WTC11 (cell line): ENCODE measurements around the gene RPRD1B. TPM values are rescaled to one million over a fixed set of nuclear protein-coding genes. Genes with fewer than 3 reads are reported as not detected.

Source experiments
- ATAC-seq: fragments of 200-7000 bp; cut with Tn5 transposase; 2 replicates; pipeline ENCODE4 v1.10.0; 2021; ENCODE audit warnings: mild to moderate bottlenecking, moderate library complexity
- CTCF ChIA-PET: fragments of 300-600 bp; sonication (Branson Sonifier 250); formaldehyde crosslinking; loops from one replicate; lab custom pipeline; 2021; ENCODE audit warnings: antibody characterized with exemption; lab: Charles Lee
- POLR2A ChIA-PET: fragments of 350-600 bp; sonication (Branson Sonifier 250); formaldehyde crosslinking; loops from one replicate; lab custom pipeline; 2021; ENCODE audit warnings: antibody characterized with exemption; lab: Charles Lee
- DNase-seq: peaks from one replicate; pipeline ENCODE4 v3.0.0; 2021; ENCODE audit warnings: low spot score
- H3K27ac Mint-ChIP-seq: 2 replicates; pipeline ENCODE4 v1.8.0; 2021; ENCODE audit warnings: mixed read lengths
- H3K27me3 Mint-ChIP-seq: 2 replicates; pipeline ENCODE4 v1.8.0; 2021; ENCODE audit warnings: low read depth, mild to moderate bottlenecking, moderate library complexity, mixed read lengths
- H3K36me3 Mint-ChIP-seq: 2 replicates; pipeline ENCODE4 v1.8.0; 2021; ENCODE audit warnings: mixed read lengths
- H3K4me1 Mint-ChIP-seq: 2 replicates; pipeline ENCODE4 v1.8.0; 2022; ENCODE audit warnings: mixed read lengths
- H3K4me3 Mint-ChIP-seq: 2 replicates; pipeline ENCODE4 v1.8.0; 2021; ENCODE audit warnings: mild to moderate bottlenecking, moderate library complexity, mixed read lengths
- H3K9me3 Mint-ChIP-seq: 2 replicates; pipeline ENCODE4 v1.8.0; 2021; ENCODE audit warnings: mixed read lengths
- CREB1 ChIP-seq: sonication (generic); formaldehyde crosslinking; IDR thresholded peaks from 2 replicates; pipeline ENCODE4 v1.8.0; 2023; ENCODE audit warnings: mild to moderate bottlenecking, missing genetic modification reagents
- E2F4 ChIP-seq: sonication (generic); formaldehyde crosslinking; IDR thresholded peaks from 2 replicates; pipeline ENCODE4 v1.8.1; 2022; ENCODE audit warnings: low read depth, mild to moderate bottlenecking, moderate library complexity, missing genetic modification reagents, borderline replicate concordance
- ELF4 ChIP-seq: sonication (generic); formaldehyde crosslinking; IDR thresholded peaks from 2 replicates; pipeline ENCODE4 v1.8.1; 2022; ENCODE audit warnings: low read depth, mild to moderate bottlenecking, moderate library complexity, missing genetic modification reagents
- FOXJ3 ChIP-seq: sonication (generic); formaldehyde crosslinking; IDR thresholded peaks from 2 replicates; pipeline ENCODE4 v1.9.0; 2021; ENCODE audit warnings: missing genetic modification reagents, mild to moderate bottlenecking, borderline replicate concordance
- FOXK1 ChIP-seq: sonication (generic); formaldehyde crosslinking; IDR thresholded peaks from 2 replicates; pipeline ENCODE4 v1.8.0; 2022; ENCODE audit warnings: mild to moderate bottlenecking, moderate library complexity, missing genetic modification reagents
- GABPB1 ChIP-seq: sonication (generic); formaldehyde crosslinking; IDR thresholded peaks from 2 replicates; pipeline ENCODE4 v1.8.1; 2023; ENCODE audit warnings: mild to moderate bottlenecking, missing genetic modification reagents
- HMGA2 ChIP-seq: fragments of 250-450 bp; sonication (Bioruptor Pico); IDR thresholded peaks from 2 replicates; pipeline ENCODE4 v1.4.0; 2021; ENCODE audit warnings: mild to moderate bottlenecking, moderate library complexity
- JAZF1 ChIP-seq: fragments of 250-450 bp; sonication (Bioruptor Pico); IDR thresholded peaks from 2 replicates; pipeline ENCODE4 v1.9.0; 2021; ENCODE audit warnings: moderate library complexity, mild to moderate bottlenecking, inconsistent platforms
- KAT7 ChIP-seq: sonication (generic); formaldehyde crosslinking; IDR thresholded peaks from 2 replicates; pipeline ENCODE4 v1.8.1; 2023; ENCODE audit warnings: missing genetic modification reagents, mild to moderate bottlenecking, borderline replicate concordance
- NFE2L1 ChIP-seq: sonication (generic); formaldehyde crosslinking; IDR thresholded peaks from 2 replicates; pipeline ENCODE4 v1.8.1; 2023; ENCODE audit warnings: missing genetic modification reagents
- NR3C1 ChIP-seq: sonication (generic); formaldehyde crosslinking; conservative IDR thresholded peaks from 2 replicates; pipeline ENCODE4 v1.8.1; 2023; ENCODE audit warnings: low read depth, mild to moderate bottlenecking, missing genetic modification reagents
- OVOL2 ChIP-seq: fragments of 250-450 bp; sonication (Bioruptor Pico); IDR thresholded peaks from 2 replicates; pipeline ENCODE4 v1.9.0; 2021; ENCODE audit warnings: mild to moderate bottlenecking, borderline replicate concordance
- RELA ChIP-seq: sonication (generic); formaldehyde crosslinking; IDR thresholded peaks from 2 replicates; pipeline ENCODE4 v1.8.1; 2022; ENCODE audit warnings: missing genetic modification reagents, mild to moderate bottlenecking, borderline replicate concordance
- SMAD3 ChIP-seq: sonication (generic); formaldehyde crosslinking; IDR thresholded peaks from 2 replicates; pipeline ENCODE4 v1.8.0; 2022; ENCODE audit warnings: missing genetic modification reagents, mild to moderate bottlenecking, borderline replicate concordance
- TEAD1 ChIP-seq: sonication (generic); formaldehyde crosslinking; IDR thresholded peaks from 2 replicates; pipeline ENCODE4 v1.8.0; 2022; ENCODE audit warnings: mild to moderate bottlenecking, missing genetic modification reagents
- TP53 ChIP-seq: sonication (generic); formaldehyde crosslinking; IDR thresholded peaks from 2 replicates; pipeline ENCODE4 v1.8.1; 2023; ENCODE audit warnings: mild to moderate bottlenecking, missing genetic modification reagents
- ZNF317 ChIP-seq: sonication (generic); formaldehyde crosslinking; IDR thresholded peaks from 2 replicates; pipeline ENCODE4 v1.8.1; 2023; ENCODE audit warnings: low read depth, mild to moderate bottlenecking, moderate library complexity, missing genetic modification reagents, borderline replicate concordance
- total RNA-seq: library from RNA; stranded (reverse); gene quantifications from 3 replicates; pipeline ENCODE4 v1.2.3, GENCODE V29; 2021
- TF ChIP-seq, protein P1 (sequence below): sonication (generic); formaldehyde crosslinking; conservative IDR thresholded peaks from 2 replicates; pipeline ENCODE4 v1.8.1; 2023; ENCODE audit warnings: mild to moderate bottlenecking, low read depth, missing genetic modification reagents, moderate library complexity
- TF ChIP-seq, protein P2 (sequence below): sonication (generic); formaldehyde crosslinking; IDR thresholded peaks from 2 replicates; pipeline ENCODE4 v1.8.0; 2022; ENCODE audit warnings: mild to moderate bottlenecking, missing genetic modification reagents
- TF ChIP-seq, protein P3 (sequence below): sonication (generic); formaldehyde crosslinking; IDR thresholded peaks from 2 replicates; pipeline ENCODE4 v1.8.0; 2022; ENCODE audit warnings: mild to moderate bottlenecking, missing genetic modification reagents
- TF ChIP-seq, protein P4 (sequence below): fragments of 250-450 bp; sonication (Bioruptor Pico); IDR thresholded peaks from 2 replicates; pipeline ENCODE4 v1.9.0; 2021; ENCODE audit warnings: moderate library complexity, mild to moderate bottlenecking, inconsistent platforms, borderline replicate concordance
- TF ChIP-seq, protein P5 (sequence below): sonication (generic); formaldehyde crosslinking; IDR thresholded peaks from 2 replicates; pipeline ENCODE4 v1.8.1; 2022; ENCODE audit warnings: missing genetic modification reagents, borderline replicate concordance
- TF ChIP-seq, protein P6 (sequence below): sonication (generic); formaldehyde crosslinking; IDR thresholded peaks from 2 replicates; pipeline ENCODE4 v1.8.1; 2022; ENCODE audit warnings: mild to moderate bottlenecking, moderate library complexity, missing genetic modification reagents
- TF ChIP-seq, protein P7 (sequence below): fragments of 200-600 bp; IDR thresholded peaks from 2 replicates; pipeline ENCODE4 v1.8.0; 2022; ENCODE audit warnings: antibody characterized with exemption
- TF ChIP-seq, protein P8 (sequence below): fragments of 250-450 bp; sonication (Bioruptor Pico); IDR thresholded peaks from 2 replicates; pipeline ENCODE4 v2.1.2; 2022; ENCODE audit warnings: mild to moderate bottlenecking, moderate library complexity

Gene RPRD1B
- total RNA-seq, 1 experiment from 2014 or later = 21.4 TPM

DNA sequence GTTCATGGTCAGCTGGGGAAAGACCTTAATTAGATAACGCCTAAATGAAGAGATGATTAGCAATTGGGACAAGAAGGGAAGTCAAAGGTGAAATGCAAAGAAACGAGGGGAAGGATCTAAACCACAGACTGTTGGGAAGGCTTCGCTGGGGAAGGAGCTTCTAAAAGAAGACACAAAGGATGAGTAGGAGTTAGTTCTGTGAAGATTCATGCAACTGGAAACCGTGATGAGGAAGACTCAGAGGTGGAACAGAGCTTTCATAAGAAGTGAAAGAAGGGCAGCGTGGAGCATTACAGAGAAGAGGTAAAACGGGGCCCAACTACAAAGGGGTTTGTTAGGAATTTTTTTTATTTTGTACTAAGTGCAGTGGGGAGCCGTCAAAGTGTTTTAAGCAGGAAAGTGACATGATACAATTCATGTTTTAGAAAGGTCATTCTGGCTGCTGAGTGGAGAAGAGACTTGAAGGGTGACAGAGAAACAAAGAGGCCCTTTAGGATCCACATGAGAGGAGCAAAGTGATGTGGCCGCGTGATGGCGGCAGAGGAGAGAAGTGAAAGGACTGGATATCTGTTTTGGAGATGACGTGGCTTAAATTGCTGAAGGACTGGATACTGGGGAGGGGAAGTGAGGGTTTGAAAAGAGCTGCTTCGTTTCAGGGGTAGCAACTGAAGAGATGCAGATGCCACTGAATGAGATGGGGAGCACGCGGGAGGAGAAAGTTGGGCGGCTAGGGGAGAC is 33.9 kb upstream of the RPRD1B start (continued):
- TF ChIP-seq, protein P1, sequence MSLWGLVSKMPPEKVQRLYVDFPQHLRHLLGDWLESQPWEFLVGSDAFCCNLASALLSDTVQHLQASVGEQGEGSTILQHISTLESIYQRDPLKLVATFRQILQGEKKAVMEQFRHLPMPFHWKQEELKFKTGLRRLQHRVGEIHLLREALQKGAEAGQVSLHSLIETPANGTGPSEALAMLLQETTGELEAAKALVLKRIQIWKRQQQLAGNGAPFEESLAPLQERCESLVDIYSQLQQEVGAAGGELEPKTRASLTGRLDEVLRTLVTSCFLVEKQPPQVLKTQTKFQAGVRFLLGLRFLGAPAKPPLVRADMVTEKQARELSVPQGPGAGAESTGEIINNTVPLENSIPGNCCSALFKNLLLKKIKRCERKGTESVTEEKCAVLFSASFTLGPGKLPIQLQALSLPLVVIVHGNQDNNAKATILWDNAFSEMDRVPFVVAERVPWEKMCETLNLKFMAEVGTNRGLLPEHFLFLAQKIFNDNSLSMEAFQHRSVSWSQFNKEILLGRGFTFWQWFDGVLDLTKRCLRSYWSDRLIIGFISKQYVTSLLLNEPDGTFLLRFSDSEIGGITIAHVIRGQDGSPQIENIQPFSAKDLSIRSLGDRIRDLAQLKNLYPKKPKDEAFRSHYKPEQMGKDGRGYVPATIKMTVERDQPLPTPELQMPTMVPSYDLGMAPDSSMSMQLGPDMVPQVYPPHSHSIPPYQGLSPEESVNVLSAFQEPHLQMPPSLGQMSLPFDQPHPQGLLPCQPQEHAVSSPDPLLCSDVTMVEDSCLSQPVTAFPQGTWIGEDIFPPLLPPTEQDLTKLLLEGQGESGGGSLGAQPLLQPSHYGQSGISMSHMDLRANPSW (CRISPR knock-in tag) = no peak
- TF ChIP-seq, protein P2, sequence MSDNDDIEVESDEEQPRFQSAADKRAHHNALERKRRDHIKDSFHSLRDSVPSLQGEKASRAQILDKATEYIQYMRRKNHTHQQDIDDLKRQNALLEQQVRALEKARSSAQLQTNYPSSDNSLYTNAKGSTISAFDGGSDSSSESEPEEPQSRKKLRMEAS (CRISPR knock-in tag) = no peak
- no peak for TF ChIP-seq ELF4 (CRISPR knock-in tag)
- TF ChIP-seq KAT7 = no peak
- no peak for TF ChIP-seq CREB1 (CRISPR knock-in tag)
- no peak for TF ChIP-seq GABPB1
- TF ChIP-seq, protein P3, sequence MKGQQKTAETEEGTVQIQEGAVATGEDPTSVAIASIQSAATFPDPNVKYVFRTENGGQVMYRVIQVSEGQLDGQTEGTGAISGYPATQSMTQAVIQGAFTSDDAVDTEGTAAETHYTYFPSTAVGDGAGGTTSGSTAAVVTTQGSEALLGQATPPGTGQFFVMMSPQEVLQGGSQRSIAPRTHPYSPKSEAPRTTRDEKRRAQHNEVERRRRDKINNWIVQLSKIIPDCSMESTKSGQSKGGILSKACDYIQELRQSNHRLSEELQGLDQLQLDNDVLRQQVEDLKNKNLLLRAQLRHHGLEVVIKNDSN (CRISPR knock-in tag) = no peak
- TF ChIP-seq HMGA2 (CRISPR knock-in tag) = no peak
- no peak for TF ChIP-seq TEAD1
- TF ChIP-seq NFE2L1 = no peak
- TF ChIP-seq, protein P4, sequence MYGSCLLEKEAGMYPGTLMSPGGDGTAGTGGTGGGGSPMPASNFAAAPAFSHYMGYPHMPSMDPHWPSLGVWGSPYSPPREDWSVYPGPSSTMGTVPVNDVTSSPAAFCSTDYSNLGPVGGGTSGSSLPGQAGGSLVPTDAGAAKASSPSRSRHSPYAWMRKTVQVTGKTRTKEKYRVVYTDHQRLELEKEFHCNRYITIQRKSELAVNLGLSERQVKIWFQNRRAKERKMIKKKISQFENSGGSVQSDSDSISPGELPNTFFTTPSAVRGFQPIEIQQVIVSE (CRISPR knock-in tag) = no peak
- TF ChIP-seq, protein P5, sequence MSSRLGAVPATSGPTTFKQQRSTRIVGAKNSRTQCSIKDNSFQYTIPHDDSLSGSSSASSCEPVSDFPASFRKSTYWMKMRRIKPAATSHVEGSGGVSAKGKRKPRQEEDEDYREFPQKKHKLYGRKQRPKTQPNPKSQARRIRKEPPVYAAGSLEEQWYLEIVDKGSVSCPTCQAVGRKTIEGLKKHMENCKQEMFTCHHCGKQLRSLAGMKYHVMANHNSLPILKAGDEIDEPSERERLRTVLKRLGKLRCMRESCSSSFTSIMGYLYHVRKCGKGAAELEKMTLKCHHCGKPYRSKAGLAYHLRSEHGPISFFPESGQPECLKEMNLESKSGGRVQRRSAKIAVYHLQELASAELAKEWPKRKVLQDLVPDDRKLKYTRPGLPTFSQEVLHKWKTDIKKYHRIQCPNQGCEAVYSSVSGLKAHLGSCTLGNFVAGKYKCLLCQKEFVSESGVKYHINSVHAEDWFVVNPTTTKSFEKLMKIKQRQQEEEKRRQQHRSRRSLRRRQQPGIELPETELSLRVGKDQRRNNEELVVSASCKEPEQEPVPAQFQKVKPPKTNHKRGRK (CRISPR knock-in tag) = no peak
- TF ChIP-seq RELA (CRISPR knock-in tag) = no peak
- TF ChIP-seq, protein P6, sequence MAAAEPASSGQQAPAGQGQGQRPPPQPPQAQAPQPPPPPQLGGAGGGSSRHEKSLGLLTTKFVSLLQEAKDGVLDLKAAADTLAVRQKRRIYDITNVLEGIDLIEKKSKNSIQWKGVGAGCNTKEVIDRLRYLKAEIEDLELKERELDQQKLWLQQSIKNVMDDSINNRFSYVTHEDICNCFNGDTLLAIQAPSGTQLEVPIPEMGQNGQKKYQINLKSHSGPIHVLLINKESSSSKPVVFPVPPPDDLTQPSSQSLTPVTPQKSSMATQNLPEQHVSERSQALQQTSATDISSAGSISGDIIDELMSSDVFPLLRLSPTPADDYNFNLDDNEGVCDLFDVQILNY (CRISPR knock-in tag) = no peak
- TF ChIP-seq, protein P7, sequence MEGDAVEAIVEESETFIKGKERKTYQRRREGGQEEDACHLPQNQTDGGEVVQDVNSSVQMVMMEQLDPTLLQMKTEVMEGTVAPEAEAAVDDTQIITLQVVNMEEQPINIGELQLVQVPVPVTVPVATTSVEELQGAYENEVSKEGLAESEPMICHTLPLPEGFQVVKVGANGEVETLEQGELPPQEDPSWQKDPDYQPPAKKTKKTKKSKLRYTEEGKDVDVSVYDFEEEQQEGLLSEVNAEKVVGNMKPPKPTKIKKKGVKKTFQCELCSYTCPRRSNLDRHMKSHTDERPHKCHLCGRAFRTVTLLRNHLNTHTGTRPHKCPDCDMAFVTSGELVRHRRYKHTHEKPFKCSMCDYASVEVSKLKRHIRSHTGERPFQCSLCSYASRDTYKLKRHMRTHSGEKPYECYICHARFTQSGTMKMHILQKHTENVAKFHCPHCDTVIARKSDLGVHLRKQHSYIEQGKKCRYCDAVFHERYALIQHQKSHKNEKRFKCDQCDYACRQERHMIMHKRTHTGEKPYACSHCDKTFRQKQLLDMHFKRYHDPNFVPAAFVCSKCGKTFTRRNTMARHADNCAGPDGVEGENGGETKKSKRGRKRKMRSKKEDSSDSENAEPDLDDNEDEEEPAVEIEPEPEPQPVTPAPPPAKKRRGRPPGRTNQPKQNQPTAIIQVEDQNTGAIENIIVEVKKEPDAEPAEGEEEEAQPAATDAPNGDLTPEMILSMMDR = no peak

GRCh38 chr20:38000293-38000692 is 33.3 kb upstream of the RPRD1B start:
- ChIA-PET POLR2A (no interaction called here), CTCF (interaction anchor here (0.6 kb wide), 1 partner anchor 53 kb away, joined by 3 read pairs; no protein-coding TSS in a partner anchor)
- H3K27me3 Mint-ChIP-seq = no peaks in the 10 kb centered on the region
- H3K9me3 Mint-ChIP-seq = no peaks in the 10 kb centered on the region
- H3K4me1 Mint-ChIP-seq = no peaks in the 10 kb centered on the region
- no peak overlapping the region for H3K4me3 Mint-ChIP-seq
- peaks cover 69% of the 10 kb centered on the region for H3K36me3 Mint-ChIP-seq
- ATAC-seq (no peak), DNase-seq (no peak)
- H3K27ac Mint-ChIP-seq = no peak overlapping the region
- no peak for TF ChIP-seq SMAD3 (CRISPR knock-in tag)
- no peak for TF ChIP-seq KAT7
- TF ChIP-seq FOXK1 (CRISPR knock-in tag) = no peak
- TF ChIP-seq, protein P8, sequence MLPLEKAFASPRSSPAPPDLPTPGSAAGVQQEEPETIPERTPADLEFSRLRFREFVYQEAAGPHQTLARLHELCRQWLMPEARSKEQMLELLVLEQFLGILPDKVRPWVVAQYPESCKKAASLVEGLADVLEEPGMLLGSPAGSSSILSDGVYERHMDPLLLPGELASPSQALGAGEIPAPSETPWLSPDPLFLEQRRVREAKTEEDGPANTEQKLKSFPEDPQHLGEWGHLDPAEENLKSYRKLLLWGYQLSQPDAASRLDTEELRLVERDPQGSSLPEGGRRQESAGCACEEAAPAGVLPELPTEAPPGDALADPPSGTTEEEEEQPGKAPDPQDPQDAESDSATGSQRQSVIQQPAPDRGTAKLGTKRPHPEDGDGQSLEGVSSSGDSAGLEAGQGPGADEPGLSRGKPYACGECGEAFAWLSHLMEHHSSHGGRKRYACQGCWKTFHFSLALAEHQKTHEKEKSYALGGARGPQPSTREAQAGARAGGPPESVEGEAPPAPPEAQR (CRISPR knock-in tag) = no peak
- no peak for TF ChIP-seq FOXJ3 (CRISPR knock-in tag)
- no peak for TF ChIP-seq NR3C1
- TF ChIP-seq ZNF317 (CRISPR knock-in tag) = no peak
- no peak for TF ChIP-seq TP53 (CRISPR knock-in tag)
- TF ChIP-seq ELF4 (CRISPR knock-in tag) = no peak
- TF ChIP-seq JAZF1 = no peak
- TF ChIP-seq E2F4 (CRISPR knock-in tag) = no peak
- no peak for TF ChIP-seq TEAD1
- TF ChIP-seq OVOL2 (CRISPR knock-in tag) = no peak
